HG03103 (cell line): Measurements from ENCODE around the gene CHGA.

Experiments
- ATAC-seq: cut with Tn5 transposase; IDR thresholded peaks from one replicate; pipeline ENCODE4 v1.9.1; 2021; ENCODE audit warnings: low read depth; ENCODE audit not compliant: unreplicated experiment

CHGA gene

DNA sequence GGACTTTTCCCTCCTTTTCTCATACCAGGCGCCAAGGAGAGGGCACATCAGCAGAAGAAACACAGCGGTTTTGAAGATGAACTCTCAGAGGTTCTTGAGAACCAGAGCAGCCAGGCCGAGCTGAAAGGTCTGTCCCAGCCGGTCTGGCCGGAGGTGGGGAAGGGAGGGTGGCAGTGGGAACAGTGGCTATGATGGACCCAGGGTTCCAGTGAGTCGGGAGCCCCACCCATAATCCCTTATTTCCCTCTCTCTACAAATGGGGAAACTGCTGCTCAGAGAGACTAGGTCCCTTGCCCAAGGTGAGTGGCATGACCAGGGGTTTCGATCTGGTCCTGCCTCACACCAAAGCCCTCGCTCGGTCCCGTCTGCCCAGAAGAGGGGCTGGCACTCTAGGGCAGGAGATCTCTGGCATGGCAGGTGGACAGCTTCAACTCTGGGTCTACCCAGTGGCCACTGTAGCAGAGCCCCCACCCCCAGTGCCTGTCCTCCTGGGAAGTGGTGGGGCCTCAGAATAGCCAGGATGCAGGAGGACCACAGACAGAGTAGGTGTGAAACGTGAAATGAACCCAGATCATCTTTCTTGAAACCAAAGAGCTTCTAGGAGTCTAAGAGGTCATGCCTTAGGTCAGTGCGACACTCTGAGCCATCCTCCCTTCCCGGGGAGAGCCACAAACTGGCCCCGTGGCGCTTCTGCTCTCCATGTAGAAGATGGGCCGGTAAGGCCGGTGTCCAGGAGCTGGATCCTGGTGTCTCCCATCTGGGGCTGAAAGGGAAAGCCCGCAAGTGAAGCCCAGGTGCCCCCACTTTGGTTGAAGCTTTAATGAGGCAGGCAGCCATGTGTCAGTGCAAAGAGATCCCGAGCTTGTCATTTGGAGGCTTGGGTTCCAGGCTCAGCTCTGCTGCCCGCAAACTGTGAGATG, 7.0 kb downstream of the CHGA start:
- ATAC-seq = no peak

DNA sequence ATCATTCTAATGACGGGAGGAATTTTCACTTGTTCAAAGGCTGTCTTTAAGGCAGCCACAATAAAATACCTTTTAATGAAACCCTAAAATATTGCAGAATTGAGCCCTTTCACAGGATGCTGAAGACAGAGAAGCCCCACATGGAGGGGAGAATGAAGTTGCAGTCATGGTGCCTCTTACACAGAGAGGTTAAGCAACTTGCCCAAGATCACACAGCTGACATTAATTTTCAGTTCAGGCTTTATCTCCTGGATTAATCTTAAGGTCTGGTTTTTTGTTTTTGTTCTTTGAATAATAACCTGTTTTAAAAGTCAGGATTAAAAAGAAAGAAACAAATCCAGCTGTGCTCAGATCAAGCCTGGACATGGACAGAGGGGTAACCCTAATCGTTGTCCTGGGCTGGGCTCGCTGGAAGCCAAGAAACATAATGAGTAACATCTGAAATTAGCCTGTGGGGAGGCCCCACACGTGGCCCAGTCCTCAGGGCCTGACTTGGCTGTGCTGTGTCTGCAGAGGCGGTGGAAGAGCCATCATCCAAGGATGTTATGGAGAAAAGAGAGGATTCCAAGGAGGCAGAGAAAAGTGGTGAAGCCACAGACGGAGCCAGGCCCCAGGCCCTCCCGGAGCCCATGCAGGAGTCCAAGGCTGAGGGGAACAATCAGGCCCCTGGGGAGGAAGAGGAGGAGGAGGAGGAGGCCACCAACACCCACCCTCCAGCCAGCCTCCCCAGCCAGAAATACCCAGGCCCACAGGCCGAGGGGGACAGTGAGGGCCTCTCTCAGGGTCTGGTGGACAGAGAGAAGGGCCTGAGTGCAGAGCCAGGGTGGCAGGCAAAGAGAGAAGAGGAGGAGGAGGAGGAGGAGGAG, 8.0 kb downstream of the CHGA start:
- ATAC-seq = no peak

GRCh38 chr14:92931681-92932447, 8.9 kb downstream of the CHGA start:
- no peak for ATAC-seq

DNA sequence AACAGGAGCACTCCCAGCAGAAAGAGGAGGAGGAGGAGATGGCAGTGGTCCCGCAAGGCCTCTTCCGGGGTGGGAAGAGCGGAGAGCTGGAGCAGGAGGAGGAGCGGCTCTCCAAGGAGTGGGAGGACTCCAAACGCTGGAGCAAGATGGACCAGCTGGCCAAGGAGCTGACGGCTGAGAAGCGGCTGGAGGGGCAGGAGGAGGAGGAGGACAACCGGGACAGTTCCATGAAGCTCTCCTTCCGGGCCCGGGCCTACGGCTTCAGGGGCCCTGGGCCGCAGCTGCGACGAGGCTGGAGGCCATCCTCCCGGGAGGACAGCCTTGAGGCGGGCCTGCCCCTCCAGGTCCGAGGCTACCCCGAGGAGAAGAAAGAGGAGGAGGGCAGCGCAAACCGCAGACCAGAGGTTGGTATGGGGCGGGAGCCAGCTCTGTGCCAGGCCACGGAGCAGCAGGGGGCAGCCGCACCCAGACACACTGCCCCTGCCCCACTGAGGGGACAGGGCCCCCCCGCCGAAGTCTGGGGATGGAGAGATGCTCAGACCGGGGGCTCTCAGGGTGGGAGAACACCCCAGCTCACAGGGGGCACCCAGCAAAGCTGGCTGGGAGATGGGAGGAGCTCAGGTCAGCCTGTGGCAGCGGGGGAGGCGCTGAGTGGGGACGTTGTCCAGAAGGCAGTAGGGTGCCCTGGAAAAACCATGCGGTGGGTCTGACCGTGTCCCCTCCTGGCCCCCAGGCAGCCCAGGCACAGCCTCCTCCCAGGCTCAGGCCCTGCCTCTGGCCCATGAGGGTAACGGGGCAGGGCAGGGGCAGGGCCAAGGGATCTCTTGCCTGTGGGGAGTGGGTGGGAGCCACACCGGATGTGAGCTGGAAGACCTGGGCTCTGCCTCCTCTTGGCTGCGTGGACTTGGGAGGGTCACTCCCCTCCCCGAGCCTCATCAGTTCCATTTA, 9.8 kb downstream of the CHGA start:
- ATAC-seq = no peak

GRCh38 chr14:92933481-92933880, 10.5 kb downstream of the CHGA start:
- ATAC-seq = no peak

GRCh38 chr14:92934196-92935085, 11.5 kb downstream of the CHGA start:
- ATAC-seq = no peak

DNA sequence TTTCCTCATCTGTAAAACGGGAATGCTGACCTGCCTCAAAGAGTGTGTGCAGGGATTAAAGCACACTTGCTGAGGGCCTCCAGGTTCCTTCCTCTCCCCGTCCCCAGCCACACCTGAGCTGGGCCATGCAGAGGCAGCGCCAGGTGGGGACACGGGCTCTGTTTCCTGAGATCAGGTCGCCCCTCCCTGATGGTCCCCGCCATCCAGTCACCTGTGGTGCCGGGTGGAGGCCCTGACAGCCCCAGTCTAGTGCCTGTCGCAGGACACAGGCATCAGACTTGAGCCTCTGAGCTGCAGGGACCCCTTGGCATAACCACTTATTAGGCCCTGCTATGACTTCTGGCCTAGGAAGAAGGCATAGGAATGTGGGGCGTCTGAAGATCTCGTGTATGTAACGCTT, 12.5 kb downstream of the CHGA start:
- no peak for ATAC-seq

- ATAC-seq = no peak
Measured at GRCh38 chr14:92936085-92936484, 13.1 kb downstream of the CHGA start.

DNA sequence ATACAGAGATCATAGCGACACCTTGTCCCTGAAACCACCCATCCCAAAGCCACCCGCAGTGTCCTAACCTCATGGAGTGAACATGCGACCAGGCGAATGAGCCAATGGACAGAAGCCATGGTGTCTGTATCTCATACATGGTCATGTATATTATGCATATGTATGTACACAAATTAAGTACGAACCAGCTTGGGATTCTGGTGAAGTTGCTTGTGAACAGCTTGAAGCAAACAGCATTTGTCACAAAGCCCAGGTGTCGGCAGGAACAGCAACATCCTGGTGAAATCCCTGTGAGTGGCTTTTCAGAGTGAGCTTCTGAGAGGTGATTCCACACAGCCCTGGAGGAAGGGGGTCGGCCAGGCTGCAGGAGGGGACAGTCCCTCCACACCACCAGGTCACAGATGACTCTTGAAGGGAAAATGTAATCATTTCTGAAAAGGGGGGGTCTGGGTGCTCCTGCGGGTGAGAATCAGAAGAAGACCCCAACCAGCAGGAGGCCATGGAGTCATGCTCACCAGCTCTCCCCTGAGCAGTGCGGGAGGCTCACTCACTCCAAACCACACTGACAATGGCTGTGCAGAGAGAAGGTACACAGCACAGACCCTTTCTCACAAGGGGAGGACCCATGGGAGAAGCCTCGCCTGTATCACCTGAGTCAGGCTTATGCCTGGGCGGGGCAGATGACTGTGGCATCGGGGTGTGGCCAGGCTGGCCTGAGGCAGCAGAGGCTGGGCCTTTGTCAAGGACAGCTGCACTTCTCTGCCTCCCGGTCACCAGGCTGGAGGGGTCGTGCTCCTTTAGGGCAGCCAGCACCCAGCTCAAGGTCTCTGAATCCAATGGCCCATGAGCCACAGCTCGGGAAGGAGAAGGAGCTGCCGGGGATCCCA, 14.3 kb downstream of the CHGA start:
- no peak for ATAC-seq

DNA sequence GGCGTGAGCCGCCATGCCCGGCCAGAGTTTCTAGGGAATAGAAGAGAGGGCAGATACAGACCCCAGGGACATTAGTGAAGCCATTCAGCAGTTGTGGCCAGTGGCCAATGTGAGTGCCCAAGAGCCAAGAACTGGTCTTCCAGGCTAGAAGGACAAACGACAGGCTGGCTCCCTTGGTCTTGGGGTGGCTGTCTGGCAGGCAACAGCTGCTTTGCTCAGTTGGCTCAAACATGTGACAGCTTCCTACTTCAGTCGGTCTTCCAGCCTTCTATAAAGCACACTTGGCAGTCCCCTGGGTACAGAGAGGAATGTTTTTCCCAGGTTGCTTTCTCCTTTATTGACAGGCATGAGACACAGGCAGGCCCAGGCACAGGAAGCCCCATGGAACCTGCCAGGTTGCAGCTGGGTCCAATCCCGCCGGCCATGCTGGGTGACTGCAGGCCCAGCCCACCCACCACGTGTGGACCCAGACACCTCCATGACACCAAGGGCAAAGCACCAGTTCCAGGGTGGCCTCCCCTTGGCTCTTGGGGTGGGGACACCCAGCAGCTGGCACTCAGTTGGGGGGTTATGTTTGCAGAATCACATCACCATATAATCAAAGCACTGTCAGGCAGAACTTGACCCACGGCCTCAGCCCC, 15.4 kb downstream of the CHGA start:
- no peak for ATAC-seq

- no peak for ATAC-seq
Measured at GRCh38 chr14:92938890-92939671, 16.1 kb downstream of the CHGA start.

DNA sequence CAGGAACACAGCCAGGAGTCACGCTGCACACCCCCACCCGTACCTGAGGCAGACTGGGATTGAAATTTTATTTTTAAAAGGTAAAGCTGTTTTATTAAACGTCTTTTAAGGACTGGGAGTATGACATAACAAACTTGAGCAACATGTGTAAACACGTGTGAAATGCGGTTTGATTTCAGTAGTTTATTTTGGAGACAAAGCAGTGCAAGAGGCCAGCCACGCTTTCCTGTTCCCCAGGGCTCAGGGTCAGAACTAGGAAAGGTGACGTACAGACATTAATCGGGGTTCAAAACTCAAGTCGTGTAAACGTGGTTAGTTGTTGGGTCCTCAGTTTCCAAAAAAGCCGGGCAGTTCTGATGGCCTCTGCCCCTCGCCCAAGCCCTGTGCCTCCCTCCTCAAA, 16.7 kb downstream of the CHGA start:
- no peak for ATAC-seq

- ATAC-seq = no peak
Measured at GRCh38 chr14:92940543-92940942, 17.6 kb downstream of the CHGA start.

GRCh38 chr14:92941531-92941930, 18.6 kb downstream of the CHGA start:
- no peak for ATAC-seq

GRCh38 chr14:92942136-92942535, 19.2 kb downstream of the CHGA start:
- no peak for ATAC-seq

DNA sequence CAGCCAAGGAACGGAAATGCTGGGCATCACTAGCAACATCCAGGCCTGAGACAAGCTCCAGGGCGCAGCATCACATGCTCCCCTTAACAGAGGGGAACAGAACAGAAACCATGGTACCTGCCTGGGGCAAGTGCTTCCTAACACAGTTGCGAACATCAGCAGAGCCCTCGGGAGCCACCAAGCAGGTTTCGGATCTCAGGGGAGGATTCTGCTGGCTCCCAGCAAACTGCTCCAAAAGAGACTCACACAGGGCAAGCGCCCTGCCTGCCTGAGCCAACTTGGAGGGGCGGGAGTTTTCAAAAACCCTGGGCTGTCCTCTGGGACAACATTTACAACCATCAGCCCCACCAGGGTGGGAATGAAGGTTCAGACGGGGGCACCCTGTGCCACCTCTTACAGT, 19.6 kb downstream of the CHGA start:
- ATAC-seq = no peak
